ENCODE data around the gene ZSCAN25.
A peak's percentile ranks its signal among the peaks of the same experiment; 100 is the strongest.
"Not testable (repeated sequence)": the region's sequence is repeated elsewhere in the genome, so short reads cannot be mapped to it uniquely, and the experiment has no call there.

ZSCAN25 gene

DNA sequence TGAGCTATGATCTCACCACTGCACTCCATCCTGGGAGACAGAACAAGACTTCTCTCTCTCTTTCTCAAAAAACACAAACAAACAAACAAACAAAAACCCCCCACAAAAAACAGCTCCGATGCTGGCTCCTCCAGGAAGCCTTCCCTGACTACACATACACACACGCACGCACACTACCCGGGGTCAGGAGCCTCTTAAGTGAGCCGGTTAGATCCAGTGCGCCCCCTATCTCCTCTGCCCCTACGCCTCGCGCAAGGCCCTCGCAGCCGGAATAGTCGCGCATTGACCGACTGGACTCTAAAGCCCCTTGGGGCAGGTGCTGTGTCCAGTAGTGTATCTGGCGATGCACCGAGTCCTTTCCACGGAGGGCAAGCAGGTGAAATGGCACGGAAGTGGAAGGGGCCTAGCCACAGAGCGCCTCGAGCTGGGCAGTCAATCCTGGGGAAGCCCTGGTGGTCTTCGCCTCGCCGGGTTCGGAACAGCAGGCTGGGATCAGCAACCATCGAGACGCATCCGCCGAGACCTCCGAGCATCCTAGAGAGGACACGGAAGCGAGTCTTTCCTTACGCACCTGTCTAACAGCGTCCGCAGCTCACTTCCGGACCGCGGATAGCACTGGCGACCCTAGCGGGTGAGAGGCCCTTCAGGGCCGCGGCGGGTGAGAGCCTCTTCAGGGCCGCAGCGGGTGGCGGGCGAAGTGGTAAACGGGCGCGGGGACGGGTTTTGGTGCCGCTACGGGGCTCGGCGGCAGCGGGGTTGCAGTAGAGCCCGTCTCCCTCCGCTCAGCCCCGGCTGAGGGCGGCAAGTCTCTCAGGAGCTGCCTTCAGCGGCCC lies at the start of gene ZSCAN25:
Gene ZSCAN25 (plus strand): TSS at position 588 of the 833 bp plus-strand sequence. CDS start 2,661 bp downstream, outside the sequence.
- DNase-seq: peak; percentile 90

DNA sequence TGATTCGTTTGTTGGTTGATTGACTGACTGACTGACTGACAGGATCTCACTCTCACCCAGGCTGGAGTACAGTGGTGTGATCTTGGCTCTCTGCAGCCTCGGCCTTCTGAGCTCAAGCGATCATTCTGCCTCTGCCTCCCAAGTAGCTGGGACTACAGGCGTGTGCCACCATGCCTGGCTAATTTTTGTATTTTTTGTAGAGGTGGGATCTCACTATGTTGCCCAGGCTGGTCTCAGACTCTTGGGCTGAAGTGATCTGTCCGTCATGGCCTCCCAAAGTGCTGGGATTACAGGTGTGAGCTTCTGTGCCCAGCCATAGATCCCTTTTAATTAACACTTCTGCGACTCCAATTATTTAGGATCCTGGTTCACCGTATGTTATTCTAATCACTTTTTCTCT lies 48.0 kb upstream of the ZSCAN25 start:
- DNase-seq: not testable (repeated sequence)

DNA sequence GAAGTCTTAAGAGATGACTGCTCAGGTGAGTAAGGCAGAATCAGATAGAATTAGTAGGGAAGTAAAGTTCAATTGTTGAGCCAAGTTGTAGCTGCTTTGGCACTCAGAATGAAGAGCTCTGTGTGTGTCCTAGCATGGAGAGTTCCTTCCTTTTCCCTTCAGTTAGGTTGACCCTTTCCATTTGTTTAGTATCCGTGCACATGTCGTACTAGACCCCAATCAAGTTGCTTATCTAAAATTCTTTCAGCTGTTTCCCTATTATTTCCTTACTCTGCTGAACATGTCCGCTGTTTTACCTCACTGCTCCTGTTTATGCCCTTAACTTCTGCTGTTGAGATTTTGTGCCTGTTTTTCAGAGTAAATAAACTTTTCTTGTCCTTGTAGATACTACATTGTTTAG lies 45.0 kb upstream of the ZSCAN25 start:
- no peak for DNase-seq

DNA sequence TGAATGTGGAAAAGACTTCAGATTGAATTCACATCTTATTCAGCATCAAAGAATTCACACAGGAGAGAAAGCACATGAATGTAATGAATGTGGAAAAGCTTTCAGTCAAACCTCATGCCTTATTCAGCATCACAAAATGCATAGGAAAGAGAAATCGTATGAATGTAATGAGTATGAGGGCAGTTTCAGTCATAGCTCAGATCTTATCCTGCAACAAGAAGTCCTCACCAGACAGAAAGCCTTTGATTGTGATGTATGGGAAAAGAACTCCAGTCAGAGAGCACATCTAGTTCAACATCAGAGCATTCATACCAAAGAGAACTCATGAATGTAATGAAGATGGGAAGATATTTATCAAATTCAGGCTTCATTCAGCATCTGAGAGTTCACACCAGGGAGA lies 43.5 kb upstream of the ZSCAN25 start:
- no peak for DNase-seq

DNA sequence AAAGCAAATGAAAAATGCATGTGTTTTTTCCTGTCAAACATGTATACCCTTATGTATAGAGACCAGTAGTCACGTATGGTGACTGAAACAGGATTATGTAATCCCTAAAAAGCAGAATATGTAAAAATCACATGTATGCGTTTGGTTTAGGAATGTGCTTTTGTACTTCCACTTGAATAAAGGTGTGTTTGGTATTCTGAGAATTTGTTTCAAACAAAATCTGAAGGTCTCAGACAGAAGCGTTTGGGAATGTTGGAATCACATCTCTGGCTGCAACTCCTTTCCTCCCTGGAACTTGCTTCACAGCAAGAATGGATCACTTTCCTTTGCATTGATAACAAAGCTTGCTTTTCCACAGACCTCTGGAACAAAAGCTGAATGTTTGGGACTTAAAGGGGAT lies 40.5 kb upstream of the ZSCAN25 start:
- no peak for DNase-seq

DNA sequence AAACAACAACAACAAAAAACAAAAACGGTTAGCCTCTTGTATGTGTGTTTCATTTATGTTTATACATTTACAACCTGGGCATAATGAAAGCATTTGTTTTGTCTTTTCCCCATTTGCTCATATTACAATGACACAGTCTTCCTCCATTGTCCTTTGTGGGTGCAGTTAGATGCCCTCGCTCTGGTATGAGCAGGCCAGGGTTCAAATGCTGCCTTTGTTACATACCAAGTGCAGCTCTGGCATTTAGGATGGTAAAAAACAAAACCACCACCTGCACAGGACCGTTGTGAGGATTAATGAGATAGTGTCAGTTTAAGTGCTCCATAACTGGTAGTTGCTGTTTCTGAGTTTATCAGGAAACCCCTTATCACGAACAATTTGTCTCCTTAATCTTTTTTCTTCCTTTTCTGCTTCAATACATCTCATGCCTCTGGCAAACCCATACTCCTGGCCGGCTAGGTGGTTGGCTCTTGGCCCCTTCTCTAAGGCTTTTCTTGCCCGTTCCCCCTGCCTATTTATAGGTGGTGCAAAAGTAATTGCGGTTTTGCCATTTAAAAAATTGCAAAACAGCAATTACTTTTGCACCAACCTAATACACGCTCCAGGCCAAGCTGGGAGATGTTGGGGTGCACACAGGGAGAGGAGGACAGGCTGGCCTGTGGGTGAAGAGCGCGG lies 37.3 kb upstream of the ZSCAN25 start:
- no peak for DNase-seq

DNA sequence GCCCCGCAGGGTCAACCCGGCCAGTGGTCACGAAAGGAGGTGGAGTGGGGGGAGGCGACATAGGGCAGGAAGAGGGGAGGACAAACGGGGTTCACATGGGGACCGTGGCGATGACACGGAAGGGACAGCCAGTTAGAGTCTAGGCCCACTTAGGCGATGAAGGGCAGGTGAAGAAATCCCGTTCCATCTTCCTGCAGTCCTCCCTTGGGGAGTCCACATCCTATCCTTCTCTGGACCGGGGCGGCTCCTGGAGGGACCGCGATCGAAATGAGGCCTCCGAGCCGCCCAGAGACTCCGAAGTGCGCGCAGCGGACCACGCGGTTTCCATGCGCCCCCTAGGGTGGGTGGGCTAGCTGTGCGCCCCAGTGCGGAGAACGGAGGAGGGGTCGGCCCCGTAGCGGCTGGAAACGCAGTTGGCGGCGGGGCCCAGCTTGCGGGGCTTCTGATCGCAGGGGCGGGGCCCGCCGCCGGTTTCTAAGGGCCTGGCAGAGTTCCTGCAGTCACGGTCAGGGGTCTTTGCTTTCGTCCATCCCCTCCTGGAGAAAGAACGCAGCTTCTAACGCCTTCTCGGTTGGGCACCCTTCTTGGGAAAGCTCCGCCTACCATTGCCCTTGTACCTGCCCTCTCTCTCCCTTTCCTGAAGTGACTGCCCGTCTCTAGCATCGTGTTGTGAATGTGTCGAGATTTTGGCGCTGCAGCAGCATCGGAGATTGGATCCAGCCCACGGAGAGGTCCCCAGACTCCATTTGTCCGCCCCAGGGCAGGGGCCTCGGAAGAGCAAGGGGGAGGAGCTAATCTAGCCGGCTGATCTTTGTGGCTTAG lies 36.6 kb upstream of the ZSCAN25 start:
- peak; percentile 52 for DNase-seq

DNA sequence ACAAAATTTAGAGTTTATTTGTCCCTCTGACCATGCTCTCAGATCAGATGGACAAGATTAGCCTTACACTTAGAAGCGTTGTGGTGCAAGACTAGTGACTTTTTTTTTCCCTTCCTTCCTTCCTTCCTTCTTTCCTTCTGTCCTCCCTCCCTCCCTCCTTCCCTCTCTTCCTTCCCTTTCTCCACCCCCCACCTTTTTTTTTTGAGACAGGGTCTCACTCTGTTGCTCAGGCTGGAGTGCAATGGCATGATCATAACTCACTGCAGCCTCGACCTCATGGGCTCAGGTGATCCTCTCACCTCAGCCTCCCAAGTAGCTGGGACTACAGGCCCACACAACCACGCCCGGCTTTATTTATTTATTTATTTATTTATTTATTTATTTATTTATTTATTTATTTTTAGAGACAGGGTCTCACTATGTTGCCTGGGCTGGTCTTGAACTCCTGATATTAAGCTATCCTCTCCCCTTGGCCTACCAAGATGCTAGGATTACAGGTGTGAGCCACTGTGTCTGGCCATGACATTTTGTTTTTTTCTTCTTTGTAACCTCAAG lies 35.9 kb upstream of the ZSCAN25 start:
- DNase-seq: not testable (repeated sequence)

DNA sequence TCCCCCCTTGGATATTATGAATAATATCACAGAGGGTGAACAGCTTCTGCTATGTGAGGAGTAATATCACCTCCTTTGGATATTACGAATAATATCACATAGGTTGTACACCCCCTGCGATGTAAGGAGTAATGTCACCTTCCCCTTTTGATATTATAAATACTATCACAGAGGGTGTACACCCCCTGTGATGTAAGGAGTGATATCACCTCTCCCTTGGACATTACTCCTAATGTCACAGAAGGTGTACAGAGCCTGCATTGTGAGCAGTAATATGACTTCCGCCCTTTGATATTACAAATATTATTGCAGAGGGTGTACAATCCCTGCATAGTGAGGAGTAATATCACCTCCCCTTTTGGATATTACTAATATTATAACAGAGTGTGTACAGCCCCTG lies 27.9 kb upstream of the ZSCAN25 start:
- DNase-seq: no peak

DNA sequence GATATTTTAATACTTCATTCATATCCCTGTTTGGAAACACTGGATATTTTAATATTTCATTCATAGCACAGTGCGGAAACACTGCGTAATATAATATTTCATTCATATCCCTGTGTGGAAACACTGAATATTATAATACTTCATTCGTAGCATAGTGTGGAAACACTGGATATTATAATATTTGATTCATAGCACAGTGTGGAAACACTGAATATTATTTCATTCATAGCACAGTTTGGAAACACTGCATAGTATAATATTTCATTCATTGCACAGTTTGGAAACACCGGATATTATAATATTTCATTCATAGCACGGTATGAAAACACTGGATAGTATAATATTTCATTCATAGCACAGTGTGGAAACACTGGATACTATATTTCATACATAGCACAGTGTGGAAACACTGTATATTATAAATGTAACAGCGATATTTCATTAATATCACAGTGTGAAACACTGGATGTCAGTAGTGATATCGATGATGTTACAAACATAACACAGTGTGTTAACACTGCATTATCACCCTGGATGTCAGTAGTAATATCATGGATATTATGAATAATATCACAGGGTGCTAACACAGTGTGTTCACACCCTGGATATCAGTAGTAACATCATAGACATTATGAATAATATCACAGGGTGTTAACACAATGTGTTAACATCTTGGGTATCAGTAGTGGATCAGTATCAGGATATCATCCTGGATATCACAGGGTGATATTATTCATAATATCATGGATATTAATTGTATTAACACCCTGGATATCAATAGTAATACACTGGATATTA lies 21.6 kb upstream of the ZSCAN25 start:
- DNase-seq: no peak

DNA sequence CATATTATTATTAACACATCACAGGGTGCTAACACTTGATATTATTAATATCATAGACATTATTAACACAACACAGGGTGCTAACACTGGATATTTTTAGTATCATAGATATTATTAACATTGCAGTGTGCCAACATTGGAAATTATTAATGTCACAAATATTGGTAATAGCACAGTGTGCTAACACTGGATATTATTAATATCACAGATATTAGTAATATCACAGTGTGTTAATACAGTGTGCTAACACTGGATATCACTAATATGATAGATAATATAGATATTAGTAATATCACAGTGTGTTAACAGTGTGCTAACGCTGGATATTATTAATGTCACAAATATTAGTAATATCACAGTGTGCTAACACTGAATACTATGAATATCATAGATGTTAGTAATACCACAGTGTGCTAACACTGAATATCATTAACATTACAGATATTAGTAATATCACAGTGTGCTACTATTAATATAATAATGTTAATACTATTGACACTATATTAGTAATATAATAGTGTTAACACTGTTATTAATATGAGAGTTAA lies 20.3 kb upstream of the ZSCAN25 start:
- no peak for DNase-seq

DNA sequence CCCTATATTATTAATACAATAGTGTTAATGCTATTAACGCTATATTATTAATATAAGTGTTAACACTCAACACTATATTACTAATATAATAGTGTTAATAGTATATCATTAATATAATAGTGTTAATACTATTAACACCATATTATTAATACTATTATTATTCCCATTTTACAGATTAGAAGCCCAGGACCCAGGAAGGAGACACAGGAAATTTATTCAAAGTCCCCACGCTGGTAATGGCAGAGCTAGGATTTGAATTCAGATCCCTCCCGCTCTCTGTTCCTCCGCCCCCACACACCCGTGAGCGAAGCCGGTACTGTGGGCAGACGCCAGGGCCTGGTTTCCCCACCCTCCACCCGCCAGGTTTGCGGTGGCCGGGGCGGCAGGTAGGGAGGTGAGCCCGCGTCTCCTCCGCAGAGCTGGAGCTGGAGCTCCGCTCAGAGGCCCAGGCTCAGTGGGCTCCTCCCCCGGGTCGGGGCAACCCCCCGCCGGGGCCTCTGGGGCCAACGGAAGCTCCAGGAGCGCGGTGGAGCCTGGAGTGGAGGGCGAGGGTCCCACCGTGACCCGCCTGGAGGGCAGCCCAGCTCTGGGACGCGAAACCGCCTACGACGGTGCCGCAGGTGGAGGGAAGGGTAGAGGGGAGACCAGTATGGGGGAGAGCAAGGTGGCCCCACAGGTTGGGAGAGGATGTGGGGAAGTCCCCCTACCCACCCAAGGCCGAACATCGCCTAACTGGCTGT lies 18.8 kb upstream of the ZSCAN25 start, which contains the start of gene TMEM225B:
Gene TMEM225B (plus strand): TSS at position 506 of the 740 bp plus-strand sequence. CDS start 6,122 bp downstream, outside the sequence.
- DNase-seq: no peak

DNA sequence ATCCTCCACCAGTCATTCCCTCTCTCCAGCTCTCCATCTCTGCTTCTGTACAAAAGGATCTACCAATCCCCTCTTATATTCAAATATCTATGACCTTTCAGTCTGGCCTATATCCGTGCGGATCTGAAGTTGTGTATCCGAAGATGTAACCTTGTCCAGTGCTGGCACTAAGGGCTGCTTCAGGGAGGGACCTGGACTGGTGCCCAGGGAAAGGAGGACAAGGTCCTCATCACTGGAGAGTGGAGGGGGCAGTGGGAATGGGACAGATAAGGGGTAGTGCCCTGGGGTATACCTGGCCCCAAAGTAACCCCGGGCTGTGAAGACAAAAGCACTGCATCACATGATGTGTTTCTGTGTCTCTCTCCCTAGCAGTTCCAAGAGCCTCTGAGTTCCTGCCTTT lies 16.9 kb upstream of the ZSCAN25 start:
- no peak for DNase-seq

DNA sequence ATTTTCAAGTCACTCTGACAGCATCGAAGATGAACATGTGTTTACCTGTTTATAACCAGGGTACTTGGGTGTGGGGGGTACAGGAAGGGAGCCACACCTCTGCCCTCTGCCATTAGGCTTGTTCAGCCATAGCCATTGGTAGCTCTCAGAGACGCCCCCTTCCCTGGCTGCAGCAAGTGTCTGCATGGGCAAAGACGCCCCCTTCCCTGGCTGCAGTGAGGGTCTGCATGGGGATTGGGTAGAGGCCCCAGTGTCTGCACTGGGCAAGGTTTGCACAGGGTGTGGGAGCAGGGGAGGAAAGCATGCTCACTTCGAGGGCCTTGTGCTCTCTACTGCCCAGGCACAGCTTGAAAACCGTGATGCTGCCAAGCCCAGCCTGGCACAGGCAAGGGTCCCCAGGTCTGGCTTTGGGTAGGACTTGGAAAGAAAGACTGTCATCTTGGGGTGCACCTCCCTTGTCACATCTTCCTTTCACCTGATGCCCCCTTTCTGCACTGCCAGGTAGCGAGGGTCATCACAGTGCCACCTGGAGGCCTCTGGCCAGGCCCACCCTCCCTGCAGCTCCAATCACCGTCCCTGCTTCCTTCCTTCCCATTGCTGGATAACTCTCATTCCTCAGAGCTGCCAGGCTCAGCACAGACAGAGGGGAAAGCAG lies 15.0 kb upstream of the ZSCAN25 start:
- DNase-seq: no peak

DNA sequence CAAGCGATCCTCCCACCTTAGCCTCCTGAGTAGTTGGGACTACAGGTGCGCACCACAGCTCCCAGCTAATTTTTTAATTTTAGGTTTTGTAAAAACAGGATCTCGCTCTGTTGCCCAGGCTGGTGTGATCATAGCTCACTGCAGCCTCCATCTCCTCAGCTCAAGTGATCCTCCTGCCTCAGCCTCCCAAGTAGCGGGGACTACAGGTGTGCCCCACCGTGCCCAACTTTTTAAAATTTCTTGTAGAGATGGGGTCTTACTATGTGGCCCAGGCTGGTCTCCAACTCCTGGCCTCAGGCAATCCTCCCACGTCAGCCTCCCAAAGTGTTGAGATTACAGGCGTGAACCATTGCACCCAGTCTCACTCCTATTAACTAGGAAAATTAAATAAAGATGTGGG lies 11.2 kb upstream of the ZSCAN25 start:
- DNase-seq: no peak

DNA sequence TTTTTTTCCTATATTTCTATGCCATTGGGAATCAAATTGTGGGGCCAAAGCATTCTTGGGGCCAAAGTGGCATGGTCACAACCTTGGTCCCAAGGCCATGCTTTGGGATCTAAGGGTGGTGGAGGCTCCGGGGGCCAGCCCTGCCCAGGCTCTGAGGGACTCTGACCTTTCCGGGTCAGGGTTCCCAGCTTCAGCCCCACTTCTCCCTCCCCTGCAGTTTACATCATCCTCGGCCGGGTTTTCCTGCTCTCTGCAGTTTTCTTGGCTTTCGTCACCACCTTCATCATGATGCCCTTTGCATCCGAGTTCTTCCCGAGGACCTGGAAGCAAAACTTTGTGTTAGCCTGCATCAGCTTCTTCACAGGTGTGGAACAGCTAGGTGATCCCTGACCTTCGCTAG lies 10.2 kb upstream of the ZSCAN25 start:
- DNase-seq: no peak

DNA sequence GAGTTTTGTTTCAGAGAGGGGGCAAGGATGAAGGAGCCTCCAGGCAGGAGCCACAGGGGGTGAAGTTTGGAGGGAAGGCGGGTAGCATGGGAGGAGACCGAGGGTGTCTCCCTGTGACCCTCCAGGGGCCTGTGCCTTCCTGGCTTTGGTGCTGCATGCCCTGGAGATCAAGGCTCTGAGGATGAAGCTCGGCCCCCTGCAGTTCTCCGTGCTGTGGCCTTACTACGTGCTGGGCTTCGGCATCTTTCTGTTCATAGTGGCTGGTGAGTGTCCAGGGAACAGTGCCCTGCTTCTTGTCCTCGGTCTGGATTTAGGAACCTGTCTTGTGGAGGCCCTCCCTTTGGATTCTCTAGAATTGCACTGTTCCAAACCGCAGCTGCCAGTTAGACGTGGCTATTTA lies 9.2 kb upstream of the ZSCAN25 start:
- DNase-seq: no peak

DNA sequence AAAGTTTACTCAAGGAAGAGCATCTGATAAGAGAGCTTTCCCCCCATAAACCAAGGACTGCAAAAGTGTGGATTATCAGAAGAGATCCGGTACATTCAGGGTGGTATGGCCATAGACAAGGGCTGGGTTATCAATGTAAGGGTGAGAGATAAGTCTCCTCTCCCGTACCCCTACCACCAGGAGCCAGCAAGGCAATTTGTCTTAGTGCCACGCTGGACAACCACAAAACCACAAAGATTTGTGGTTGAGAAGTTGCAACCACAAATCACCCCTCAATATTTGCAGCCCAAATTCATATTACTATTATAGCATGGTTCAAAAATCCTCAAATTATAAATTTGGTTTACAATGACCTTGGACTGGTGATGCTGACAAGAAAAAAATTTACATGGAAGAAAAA lies 2.3 kb upstream of the ZSCAN25 start:
- DNase-seq: no peak

DNA sequence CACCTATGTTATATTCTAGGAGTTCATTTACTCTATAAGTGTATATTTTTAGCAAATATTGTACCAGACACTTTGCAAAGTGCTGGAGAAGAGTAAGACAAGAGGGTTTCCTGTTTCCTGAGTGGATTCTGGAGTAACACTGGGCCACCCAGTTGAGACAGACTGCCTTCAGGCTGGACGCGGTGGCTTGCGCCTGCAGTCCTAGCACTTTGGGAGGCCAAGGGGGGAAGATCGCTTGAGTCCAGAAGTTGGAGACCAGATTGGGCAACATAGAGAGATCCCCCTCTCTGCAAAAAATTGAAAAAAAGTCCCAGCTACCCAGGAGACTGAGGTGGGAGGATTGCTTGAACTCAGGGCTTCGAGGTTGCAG lies 772 bp upstream of the ZSCAN25 start:
- DNase-seq: no peak

DNA sequence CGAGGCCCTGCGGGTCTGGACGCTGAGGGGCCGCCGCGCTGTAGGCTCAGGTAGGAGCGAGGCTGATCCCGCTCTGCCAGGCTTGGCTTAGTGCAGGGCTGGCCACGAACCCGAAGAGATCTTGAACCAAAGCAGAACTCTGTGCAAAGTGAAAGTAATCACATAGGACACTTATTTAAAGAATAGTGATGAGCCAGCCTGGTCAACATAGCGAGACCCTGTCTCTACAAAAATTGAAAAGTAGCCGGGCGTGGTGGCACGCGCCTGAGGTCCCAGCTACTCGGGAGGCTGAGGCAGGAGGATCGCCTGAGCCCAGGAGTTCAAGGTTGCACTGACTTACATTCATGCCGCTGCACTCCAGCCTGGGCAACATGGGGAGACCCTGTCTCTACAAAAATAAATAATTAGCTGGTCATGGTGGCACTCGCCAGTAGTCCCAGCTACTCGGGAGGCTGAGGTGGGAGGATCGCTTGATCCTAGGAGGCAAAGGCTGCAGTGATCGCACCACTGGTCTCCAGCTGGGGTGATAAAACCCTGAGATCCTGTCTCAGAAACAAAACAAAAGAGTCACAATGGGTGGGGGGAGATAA lies 541 bp downstream of the ZSCAN25 start:
- DNase-seq: no peak
